Suprapubic skin (tissue), 3 donors: ENCODE results near the gene SOAT1.

ENCODE experiments used
- POLR2A ChIP-seq, 2 donors: fragments of 450-650 bp; IDR thresholded peaks; one replicate each; pipeline ENCODE4 v1.6.1; 2017; ENCODE audit warnings: antibody characterized with exemption in 2 of 2, mild to moderate bottlenecking in 2 of 2, moderate library complexity in 2 of 2
- TF ChIP-seq, protein P1 (sequence below), 2 donors: fragments of 200-600 bp in 1 of 2; fragments of 450-650 bp in 1 of 2; sonication (generic) in 1 of 2; IDR thresholded peaks; one replicate each; pipeline ENCODE4 v1.5.1; 2016 to 2019; ENCODE audit warnings: antibody characterized with exemption in 2 of 2, mild to moderate bottlenecking in 1 of 2, moderate library complexity in 1 of 2

DNA sequence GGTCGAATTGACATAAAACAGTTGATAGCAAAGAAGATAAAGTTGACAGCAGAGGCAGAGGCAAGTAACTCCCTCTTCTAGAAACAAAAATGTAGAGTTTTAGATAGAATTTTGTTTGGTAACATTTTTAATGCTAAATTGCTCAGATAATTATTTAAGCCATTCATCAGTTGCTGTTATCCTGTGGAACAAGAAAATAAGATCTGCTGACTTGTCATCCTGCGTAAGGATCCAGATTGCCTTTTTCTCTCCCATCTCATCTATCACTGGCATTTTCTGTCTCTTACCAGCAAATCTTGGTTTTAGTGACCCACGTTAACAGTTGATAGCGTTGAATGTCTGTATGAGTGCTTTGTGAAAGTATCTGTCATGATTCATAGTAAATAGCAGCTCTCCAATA, 29.8 kb downstream of the SOAT1 start:
- TF ChIP-seq POLR2A (IDR thresholded peaks at IDR 0.05), result no peak
- TF ChIP-seq, protein P1, sequence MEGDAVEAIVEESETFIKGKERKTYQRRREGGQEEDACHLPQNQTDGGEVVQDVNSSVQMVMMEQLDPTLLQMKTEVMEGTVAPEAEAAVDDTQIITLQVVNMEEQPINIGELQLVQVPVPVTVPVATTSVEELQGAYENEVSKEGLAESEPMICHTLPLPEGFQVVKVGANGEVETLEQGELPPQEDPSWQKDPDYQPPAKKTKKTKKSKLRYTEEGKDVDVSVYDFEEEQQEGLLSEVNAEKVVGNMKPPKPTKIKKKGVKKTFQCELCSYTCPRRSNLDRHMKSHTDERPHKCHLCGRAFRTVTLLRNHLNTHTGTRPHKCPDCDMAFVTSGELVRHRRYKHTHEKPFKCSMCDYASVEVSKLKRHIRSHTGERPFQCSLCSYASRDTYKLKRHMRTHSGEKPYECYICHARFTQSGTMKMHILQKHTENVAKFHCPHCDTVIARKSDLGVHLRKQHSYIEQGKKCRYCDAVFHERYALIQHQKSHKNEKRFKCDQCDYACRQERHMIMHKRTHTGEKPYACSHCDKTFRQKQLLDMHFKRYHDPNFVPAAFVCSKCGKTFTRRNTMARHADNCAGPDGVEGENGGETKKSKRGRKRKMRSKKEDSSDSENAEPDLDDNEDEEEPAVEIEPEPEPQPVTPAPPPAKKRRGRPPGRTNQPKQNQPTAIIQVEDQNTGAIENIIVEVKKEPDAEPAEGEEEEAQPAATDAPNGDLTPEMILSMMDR (IDR thresholded peaks at IDR 0.05), result no peak
